Measurements from ENCODE around the gene CD320.
"Not testable (repeated sequence)": the region's sequence is repeated elsewhere in the genome, so short reads cannot be mapped to it uniquely, and the experiment has no call there.

Gene CD320

GRCh38 chr19:8304841-8305621, 3.1 kb downstream of the CD320 start:
- DNase-seq (ENCODE audit: extremely low read depth, low read depth), result no peak

GRCh38 chr19:8302734-8303133, 5.4 kb downstream of the CD320 start:
- no peak for DNase-seq (ENCODE audit: extremely low read depth, low read depth)

More at GRCh38 chr19:8304841-8305621, 3.1 kb downstream of the CD320 start:
- no peak for TF ChIP-seq CTCF (IDR thresholded peaks at IDR 0.05; ENCODE audit: low read depth, low read length, missing control alignments)
- H3K4me3 ChIP-seq (replicated peaks; ENCODE audit: low read depth, low read length), result no peak overlapping the region

GRCh38 chr19:8302357-8302691, 5.8 kb downstream of the CD320 start:
- TF ChIP-seq CTCF (IDR thresholded peaks at IDR 0.05; ENCODE audit: low read depth, low read length, missing control alignments), result no peak
- H3K4me3 ChIP-seq (replicated peaks; ENCODE audit: low read depth, low read length), result no peak overlapping the region
- no peak for DNase-seq (ENCODE audit: extremely low read depth, low read depth)

More at GRCh38 chr19:8302734-8303133, 5.4 kb downstream of the CD320 start:
- TF ChIP-seq CTCF (IDR thresholded peaks at IDR 0.05; ENCODE audit: low read depth, low read length, missing control alignments), result no peak
- no peak overlapping the region for H3K4me3 ChIP-seq (replicated peaks; ENCODE audit: low read depth, low read length)

- DNase-seq (ENCODE audit: extremely low read depth, low read depth); H3K4me3 ChIP-seq (replicated peaks; ENCODE audit: low read depth, low read length): not testable (repeated sequence)
Measured at GRCh38 chr19:8291337-8291736, 16.8 kb downstream of the CD320 start.

GRCh38 chr19:8276508-8276907, 31.6 kb downstream of the CD320 start:
- not testable (repeated sequence) for H3K4me3 ChIP-seq (replicated peaks; ENCODE audit: low read depth, low read length)

GRCh38 chr19:8269724-8270123, 38.4 kb downstream of the CD320 start:
- no peak for DNase-seq (ENCODE audit: extremely low read depth, low read depth)
- no peak overlapping the region for H3K4me3 ChIP-seq (replicated peaks; ENCODE audit: low read depth, low read length)
- TF ChIP-seq CTCF (IDR thresholded peaks at IDR 0.05; ENCODE audit: low read depth, low read length, missing control alignments), result no peak

More at GRCh38 chr19:8276508-8276907, 31.6 kb downstream of the CD320 start:
- DNase-seq (ENCODE audit: extremely low read depth, low read depth), result not testable (repeated sequence)

GRCh38 chr19:8265872-8266271, 42.3 kb downstream of the CD320 start:
- no peak overlapping the region for H3K4me3 ChIP-seq (replicated peaks; ENCODE audit: low read depth, low read length)
- DNase-seq (ENCODE audit: extremely low read depth, low read depth), result no peak
- no peak for TF ChIP-seq CTCF (IDR thresholded peaks at IDR 0.05; ENCODE audit: low read depth, low read length, missing control alignments)

GRCh38 chr19:8264248-8264647, 43.9 kb downstream of the CD320 start:
- H3K4me3 ChIP-seq (replicated peaks; ENCODE audit: low read depth, low read length); DNase-seq (ENCODE audit: extremely low read depth, low read depth): not testable (repeated sequence)
